Umbilical cord (tissue), 2 donors: ENCODE data around the gene ADNP. TPM values are rescaled to one million over a fixed set of nuclear protein-coding genes. Genes with fewer than 3 reads are reported as not detected.
"Not testable (repeated sequence)": the region's sequence is repeated elsewhere in the genome, so short reads cannot be mapped to it uniquely, and the experiment has no call there.

Experiments
- DNase-seq: peaks from one replicate; pipeline ENCODE4 v3.0.0-alpha.2; 2015; ENCODE audit warnings: low spot score
- total RNA-seq: library from RNA; depleted of rRNA; stranded (reverse); fragments of >200 nt; gene quantifications from one replicate; pipeline ENCODE4 v1.2.3, GENCODE V29; 2014; ENCODE audit warnings: low replicate concordance; ENCODE audit not compliant: insufficient read depth

Gene ADNP
- total RNA-seq, 1 donor from 2014 or later: 38.0 TPM

- no peak for DNase-seq
These were observed 27.7 kb downstream of the ADNP start for GRCh38 chr20:50903353-50904051.

- DNase-seq: no peak
These were observed 29.9 kb downstream of the ADNP start for GRCh38 chr20:50901301-50901700.

GRCh38 chr20:50900261-50900660, 31.0 kb downstream of the ADNP start:
- no peak for DNase-seq

GRCh38 chr20:50898475-50898874, 32.8 kb downstream of the ADNP start:
- DNase-seq: no peak

GRCh38 chr20:50895111-50895830, 36.0 kb downstream of the ADNP start:
- DNase-seq: no peak

- DNase-seq: no peak
These were observed 37.6 kb downstream of the ADNP start for GRCh38 chr20:50893620-50894019.

- DNase-seq: no peak
These were observed 38.8 kb downstream of the ADNP start for GRCh38 chr20:50892394-50892793.

GRCh38 chr20:50891138-50891537, 40.1 kb downstream of the ADNP start:
- DNase-seq: no peak

GRCh38 chr20:50887576-50887975, 43.7 kb downstream of the ADNP start:
- no peak for DNase-seq

GRCh38 chr20:50886184-50886790, 45.0 kb downstream of the ADNP start:
- no peak for DNase-seq

GRCh38 chr20:50885781-50886180, 45.5 kb downstream of the ADNP start:
- no peak for DNase-seq

- DNase-seq: no peak
These were observed 46.2 kb downstream of the ADNP start for GRCh38 chr20:50885068-50885467.

GRCh38 chr20:50883856-50884255, 47.4 kb downstream of the ADNP start:
- no peak for DNase-seq

- not testable (repeated sequence) for DNase-seq
These were observed 49.3 kb downstream of the ADNP start for GRCh38 chr20:50881759-50882424.

GRCh38 chr20:50879649-50880550, 51.3 kb downstream of the ADNP start:
- DNase-seq: no peak

- DNase-seq: no peak
These were observed 53.9 kb downstream of the ADNP start for GRCh38 chr20:50877232-50877743.

- DNase-seq: no peak
These were observed 54.4 kb downstream of the ADNP start for GRCh38 chr20:50876816-50877215.

GRCh38 chr20:50876063-50876685, 55.1 kb downstream of the ADNP start:
- no peak for DNase-seq

GRCh38 chr20:50874758-50875665, 56.2 kb downstream of the ADNP start:
- no peak for DNase-seq
